NB4 (cell line): ENCODE measurements around the gene RNF152.
"Not testable (repeated sequence)": the region's sequence is repeated elsewhere in the genome, so short reads cannot be mapped to it uniquely, and the experiment has no call there.

Source experiments
- DNase-seq: peaks from one replicate; pipeline ENCODE4 v3.0.0; 2010; ENCODE audit warnings: low read depth
- H3K4me3 ChIP-seq: one replicate; pipeline ENCODE4 v1.5.1; 2011; ENCODE audit warnings: mild to moderate bottlenecking, low read depth, low read length, moderate library complexity
- MYC ChIP-seq: IDR thresholded peaks from 2 replicates; pipeline ENCODE4 v1.6.1; 2011; ENCODE audit warnings: low read depth, low read length
- POLR2A ChIP-seq: IDR thresholded peaks from 2 replicates; pipeline ENCODE4 v1.6.1; 2011; ENCODE audit warnings: mild to moderate bottlenecking; ENCODE audit not compliant: insufficient read length; ENCODE audit errors: extremely low read depth
- TF ChIP-seq, protein P1 (sequence below): IDR thresholded peaks from one replicate; pipeline ENCODE4 v1.5.1; 2012; ENCODE audit warnings: low read depth, low read length
- TF ChIP-seq, protein P2 (sequence below): IDR thresholded peaks from 2 replicates; pipeline ENCODE4 v1.6.1; 2011; ENCODE audit warnings: low read depth, low read length

Gene RNF152

DNA sequence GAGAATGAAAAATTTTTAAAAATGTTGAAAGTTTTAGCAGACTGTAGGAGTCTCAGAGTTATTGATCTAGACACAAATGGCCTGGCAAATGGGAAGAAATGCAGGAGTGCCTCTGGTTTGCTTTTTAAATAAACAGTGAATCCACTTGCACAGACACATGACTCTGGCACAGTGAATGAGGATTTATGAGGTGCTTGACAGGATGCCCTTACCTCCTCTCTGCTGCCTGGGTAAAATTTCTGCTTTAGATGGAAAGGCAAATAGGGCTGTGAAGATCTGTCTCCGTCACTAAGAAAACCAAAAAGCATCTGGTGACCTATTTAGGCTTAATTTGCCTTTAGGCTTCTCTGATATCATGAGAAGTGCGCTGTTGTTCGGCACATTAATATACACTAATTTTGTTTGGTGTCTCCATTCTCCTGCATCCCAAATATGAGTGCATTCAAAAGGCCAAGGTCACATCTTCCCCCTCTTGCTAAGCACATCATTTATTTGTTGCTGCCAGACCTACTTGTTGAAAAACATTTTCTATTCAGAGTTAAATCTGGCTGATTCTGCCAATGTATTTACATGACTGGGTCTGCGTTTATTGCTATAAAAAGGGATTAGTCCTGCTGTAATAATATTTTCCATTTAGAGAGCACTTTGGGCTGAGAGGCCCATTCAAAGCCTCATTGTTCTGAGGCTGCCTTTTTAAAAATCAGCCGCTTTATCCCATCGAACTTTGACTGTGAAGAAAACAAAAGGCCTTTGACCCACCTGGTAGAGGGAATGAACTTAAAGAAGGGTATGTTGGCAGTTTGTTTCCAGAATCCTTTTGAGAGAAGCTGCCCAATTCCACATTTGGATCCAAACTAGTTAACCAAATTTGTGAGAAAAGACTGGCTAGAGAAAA, 94.9 kb downstream of the RNF152 start:
- no peak overlapping the region for H3K4me3 ChIP-seq
- DNase-seq, result no peak
- no peak for TF ChIP-seq POLR2A
- no peak for TF ChIP-seq MYC

DNA sequence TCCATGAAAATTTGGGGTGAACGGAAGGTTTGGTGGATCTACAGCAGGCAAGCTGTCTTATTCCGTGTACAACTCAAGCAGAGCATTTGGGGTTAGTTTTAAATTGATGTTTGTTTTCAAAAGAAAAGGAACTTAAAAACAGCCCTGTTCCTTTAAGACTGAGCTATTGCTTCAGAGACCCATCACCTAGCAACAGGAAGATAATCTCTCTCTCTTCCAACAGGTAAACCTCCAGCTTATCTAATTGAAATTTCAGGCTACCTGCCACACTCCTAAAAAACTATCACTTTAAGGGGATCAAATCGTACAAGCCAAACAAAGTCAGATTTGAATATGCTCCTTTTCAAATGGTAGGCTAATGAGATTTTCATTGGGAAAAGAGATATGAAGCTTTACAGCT, 101.8 kb downstream of the RNF152 start:
- no peak for DNase-seq
- TF ChIP-seq, protein P1, sequence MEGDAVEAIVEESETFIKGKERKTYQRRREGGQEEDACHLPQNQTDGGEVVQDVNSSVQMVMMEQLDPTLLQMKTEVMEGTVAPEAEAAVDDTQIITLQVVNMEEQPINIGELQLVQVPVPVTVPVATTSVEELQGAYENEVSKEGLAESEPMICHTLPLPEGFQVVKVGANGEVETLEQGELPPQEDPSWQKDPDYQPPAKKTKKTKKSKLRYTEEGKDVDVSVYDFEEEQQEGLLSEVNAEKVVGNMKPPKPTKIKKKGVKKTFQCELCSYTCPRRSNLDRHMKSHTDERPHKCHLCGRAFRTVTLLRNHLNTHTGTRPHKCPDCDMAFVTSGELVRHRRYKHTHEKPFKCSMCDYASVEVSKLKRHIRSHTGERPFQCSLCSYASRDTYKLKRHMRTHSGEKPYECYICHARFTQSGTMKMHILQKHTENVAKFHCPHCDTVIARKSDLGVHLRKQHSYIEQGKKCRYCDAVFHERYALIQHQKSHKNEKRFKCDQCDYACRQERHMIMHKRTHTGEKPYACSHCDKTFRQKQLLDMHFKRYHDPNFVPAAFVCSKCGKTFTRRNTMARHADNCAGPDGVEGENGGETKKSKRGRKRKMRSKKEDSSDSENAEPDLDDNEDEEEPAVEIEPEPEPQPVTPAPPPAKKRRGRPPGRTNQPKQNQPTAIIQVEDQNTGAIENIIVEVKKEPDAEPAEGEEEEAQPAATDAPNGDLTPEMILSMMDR, result no peak
- TF ChIP-seq, protein P2, sequence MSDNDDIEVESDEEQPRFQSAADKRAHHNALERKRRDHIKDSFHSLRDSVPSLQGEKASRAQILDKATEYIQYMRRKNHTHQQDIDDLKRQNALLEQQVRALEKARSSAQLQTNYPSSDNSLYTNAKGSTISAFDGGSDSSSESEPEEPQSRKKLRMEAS, result no peak
- no peak for TF ChIP-seq POLR2A
- TF ChIP-seq MYC, result no peak

DNA sequence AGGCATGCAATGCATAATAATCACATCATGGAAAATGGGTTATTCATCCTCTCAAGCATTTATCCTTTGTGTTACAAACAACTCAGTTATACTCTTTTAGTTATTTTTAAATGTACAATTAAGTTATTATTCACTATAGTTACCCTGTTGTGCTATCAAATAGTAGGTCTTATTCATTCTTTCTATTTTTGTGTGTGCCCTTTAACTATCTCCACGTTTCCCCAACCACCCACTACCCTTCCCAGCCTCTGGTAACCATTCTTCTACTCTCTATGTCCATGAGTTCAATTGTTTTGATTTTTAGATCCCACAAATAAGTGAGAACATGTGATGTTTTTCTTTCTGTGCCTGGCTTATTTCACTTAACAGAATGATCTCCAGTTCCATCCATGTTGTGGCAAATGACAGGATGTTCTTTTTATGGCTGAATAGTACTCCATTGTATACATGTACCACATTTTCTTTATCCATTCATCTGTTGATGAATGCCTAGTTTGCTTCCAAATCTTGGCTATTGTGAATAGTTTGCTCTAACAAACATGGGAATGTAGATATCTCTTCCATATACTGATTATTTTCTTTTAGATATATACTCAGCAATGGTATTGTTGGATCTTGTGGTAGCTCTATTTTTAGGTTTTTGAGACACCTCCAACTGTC, 105.7 kb downstream of the RNF152 start:
- not testable (repeated sequence) for DNase-seq

More for the DNA sequence above, 101.8 kb downstream of the RNF152 start:
- no peak overlapping the region for H3K4me3 ChIP-seq

GRCh38 chr18:61785588-61785987, 107.2 kb downstream of the RNF152 start:
- DNase-seq, result no peak
- H3K4me3 ChIP-seq, result no peak overlapping the region
- TF ChIP-seq MYC (no peak), POLR2A (no peak)
- TF ChIP-seq, protein P2, result no peak
- TF ChIP-seq, protein P1, result no peak

More for the DNA sequence above, 105.7 kb downstream of the RNF152 start:
- not testable (repeated sequence) for H3K4me3 ChIP-seq

- no peak overlapping the region for H3K4me3 ChIP-seq
- no peak for DNase-seq
- TF ChIP-seq POLR2A (no peak), MYC (no peak)
- TF ChIP-seq, protein P1, result no peak
- TF ChIP-seq, protein P2, result no peak
These were observed 108.0 kb downstream of the RNF152 start for GRCh38 chr18:61784834-61785233.

DNA sequence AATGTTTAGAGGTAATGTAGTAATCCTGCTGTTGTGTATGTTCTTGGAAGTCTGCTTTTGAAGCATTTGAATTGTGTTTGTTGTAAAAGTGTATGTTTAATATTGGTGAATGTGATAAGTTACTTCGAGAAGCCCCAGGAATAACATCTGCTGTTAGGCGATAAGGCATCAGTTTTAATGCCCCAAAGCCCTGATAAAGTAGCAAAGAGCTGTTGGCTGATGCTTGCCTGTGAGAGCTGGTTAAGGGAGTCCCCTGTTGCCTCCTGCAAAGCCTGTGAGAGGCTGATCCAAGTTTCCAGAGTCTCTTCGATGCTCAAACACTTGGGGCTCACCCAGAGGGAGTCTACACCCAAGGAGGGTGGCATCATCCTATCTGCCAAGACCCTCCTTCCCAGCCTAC, 110.3 kb downstream of the RNF152 start:
- DNase-seq, result no peak
- TF ChIP-seq, protein P1, result no peak
- no peak overlapping the region for H3K4me3 ChIP-seq

DNA sequence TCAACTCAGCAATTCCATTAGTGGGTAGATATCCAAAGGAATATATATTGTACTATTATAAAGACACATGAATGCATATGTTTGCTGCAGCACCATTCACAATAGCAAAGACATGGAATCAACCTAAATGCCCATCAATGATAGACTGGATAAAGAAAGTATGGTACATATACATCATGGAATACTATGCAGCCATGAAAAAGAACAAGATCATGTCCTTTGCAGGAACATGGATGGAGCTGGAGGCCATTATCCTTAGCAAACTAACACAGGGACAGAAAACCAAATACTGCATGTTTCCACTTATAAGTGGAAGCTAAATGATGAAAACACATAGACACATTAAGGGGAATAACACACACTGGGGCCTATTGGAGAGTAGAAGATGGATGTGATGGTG, 116.6 kb downstream of the RNF152 start:
- H3K4me3 ChIP-seq, DNase-seq: not testable (repeated sequence)
